ENCODE measurements around the gene PXDN.

The PXDN gene

DNA sequence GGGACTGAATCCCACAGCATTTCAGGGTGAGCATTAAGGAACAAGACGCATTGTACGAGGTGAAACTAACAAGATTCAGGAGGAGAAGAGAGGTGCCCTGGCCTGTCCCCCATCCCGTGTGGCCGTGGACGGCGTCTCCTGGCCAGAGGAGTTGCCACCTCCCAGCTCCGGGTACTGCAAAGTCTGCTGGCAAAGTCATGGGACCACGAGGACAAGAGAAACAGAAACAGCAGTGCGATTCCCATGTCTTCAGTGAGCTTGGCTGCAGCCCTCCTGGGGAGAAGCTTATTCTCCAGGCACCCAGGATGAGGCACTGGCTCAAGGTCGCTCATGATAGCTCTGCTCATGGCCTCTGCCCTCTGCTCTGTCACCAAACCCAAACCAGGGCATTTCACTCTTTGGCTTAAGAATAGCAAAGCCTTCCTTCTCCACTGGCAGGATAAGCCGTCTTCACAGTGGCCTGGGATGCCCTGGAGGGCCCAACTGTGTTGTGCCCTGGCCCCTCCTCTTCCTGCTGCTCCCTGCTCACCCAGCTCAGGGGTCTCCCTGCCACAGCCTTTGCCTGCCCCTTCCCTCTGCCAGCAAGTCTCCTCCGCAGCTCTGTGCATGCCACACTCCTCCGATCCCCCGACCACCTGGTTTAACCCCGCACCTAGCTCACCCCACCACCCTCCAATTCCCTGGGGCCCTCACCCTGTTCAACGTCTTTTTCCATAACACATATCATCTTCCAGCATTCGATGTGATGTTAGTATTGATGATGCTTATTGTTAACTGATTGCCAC lies 144.8 kb downstream of the PXDN start:
- TF ChIP-seq, protein P1, sequence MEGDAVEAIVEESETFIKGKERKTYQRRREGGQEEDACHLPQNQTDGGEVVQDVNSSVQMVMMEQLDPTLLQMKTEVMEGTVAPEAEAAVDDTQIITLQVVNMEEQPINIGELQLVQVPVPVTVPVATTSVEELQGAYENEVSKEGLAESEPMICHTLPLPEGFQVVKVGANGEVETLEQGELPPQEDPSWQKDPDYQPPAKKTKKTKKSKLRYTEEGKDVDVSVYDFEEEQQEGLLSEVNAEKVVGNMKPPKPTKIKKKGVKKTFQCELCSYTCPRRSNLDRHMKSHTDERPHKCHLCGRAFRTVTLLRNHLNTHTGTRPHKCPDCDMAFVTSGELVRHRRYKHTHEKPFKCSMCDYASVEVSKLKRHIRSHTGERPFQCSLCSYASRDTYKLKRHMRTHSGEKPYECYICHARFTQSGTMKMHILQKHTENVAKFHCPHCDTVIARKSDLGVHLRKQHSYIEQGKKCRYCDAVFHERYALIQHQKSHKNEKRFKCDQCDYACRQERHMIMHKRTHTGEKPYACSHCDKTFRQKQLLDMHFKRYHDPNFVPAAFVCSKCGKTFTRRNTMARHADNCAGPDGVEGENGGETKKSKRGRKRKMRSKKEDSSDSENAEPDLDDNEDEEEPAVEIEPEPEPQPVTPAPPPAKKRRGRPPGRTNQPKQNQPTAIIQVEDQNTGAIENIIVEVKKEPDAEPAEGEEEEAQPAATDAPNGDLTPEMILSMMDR (IDR thresholded peaks at IDR 0.05; ENCODE audit: control insufficient read depth, extremely low read depth, insufficient read depth): no peak
- no peak for DNase-seq (ENCODE audit: low read depth)
- H3K4me3 ChIP-seq (ENCODE audit: low read depth, low read length): no peak overlapping the region

DNA sequence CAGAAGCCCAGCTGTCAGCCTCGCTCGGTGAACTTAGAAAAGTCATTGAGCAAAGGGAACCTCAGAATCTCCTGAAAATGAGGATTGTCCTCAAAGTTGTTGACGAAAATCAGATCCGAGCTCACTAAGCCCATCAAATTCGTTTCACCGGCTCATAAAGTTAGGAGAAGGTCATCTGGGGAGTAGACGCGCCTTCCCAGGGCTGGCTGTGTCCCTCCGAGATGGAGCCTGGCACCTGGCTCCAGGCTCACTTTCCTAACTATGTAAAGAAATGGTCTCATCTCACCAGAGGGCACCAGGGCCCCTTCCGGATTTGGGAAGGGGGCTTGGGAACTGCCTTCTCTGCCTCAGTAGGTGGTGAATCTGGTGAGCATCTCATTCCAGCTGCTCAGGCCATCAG lies 145.5 kb downstream of the PXDN start:
- TF ChIP-seq, protein P1 (IDR thresholded peaks at IDR 0.05; ENCODE audit: control insufficient read depth, extremely low read depth, insufficient read depth): no peak
- no peak for DNase-seq (ENCODE audit: low read depth)
- H3K4me3 ChIP-seq (ENCODE audit: low read depth, low read length): no peak overlapping the region

DNA sequence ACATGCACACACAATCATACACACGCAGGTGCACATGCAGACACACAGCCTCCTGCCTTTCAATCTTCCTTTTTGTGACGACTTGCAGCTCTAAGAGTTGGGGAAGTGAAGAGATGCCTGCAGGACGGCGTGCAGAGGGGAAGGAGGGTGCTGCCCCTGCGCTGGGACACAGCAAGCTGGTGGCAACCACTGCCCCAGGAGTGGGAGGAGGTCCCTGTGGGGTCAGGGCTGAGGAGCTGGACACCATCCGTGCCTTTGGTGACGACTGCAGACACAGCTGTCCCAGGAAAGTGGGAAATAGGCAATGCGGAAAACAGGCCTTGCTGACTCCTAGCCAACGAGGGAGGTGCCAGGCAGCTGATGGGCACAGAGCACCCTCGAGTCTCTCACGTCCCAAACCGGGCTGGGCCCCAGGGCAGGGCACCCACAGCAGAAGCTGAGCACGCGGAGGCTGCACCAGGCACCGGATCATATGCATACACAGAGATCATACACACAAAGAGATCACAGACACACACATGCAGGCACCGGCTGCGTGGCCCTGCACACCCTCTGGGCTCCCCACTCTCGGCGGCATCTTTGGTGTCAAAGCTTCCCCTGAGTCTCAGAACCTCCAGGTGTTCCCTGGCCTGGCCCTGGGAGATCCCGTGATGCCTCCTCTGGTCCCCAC lies 146.1 kb downstream of the PXDN start:
- no peak overlapping the region for H3K4me3 ChIP-seq (ENCODE audit: low read depth, low read length)
- TF ChIP-seq, protein P1 (IDR thresholded peaks at IDR 0.05; ENCODE audit: control insufficient read depth, extremely low read depth, insufficient read depth): no peak
- DNase-seq (ENCODE audit: low read depth): no peak

DNA sequence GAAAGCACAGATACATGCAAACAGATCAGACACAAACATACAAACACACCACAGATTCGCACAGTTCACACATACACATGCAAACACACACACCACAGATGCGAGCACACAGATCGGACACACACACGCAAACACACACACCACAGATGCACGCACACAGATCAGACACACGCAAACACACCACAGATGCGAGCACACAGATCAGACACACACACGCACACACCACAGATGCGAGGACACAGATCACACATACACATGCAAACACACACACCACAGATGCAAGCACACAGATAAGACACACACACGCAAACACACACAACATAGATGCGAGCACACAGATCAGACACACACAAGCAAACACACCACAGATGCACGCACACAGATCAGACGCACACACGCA lies 149.0 kb downstream of the PXDN start:
- DNase-seq (ENCODE audit: low read depth): no peak
- no peak overlapping the region for H3K4me3 ChIP-seq (ENCODE audit: low read depth, low read length)
- TF ChIP-seq, protein P1 (IDR thresholded peaks at IDR 0.05; ENCODE audit: control insufficient read depth, extremely low read depth, insufficient read depth): no peak

DNA sequence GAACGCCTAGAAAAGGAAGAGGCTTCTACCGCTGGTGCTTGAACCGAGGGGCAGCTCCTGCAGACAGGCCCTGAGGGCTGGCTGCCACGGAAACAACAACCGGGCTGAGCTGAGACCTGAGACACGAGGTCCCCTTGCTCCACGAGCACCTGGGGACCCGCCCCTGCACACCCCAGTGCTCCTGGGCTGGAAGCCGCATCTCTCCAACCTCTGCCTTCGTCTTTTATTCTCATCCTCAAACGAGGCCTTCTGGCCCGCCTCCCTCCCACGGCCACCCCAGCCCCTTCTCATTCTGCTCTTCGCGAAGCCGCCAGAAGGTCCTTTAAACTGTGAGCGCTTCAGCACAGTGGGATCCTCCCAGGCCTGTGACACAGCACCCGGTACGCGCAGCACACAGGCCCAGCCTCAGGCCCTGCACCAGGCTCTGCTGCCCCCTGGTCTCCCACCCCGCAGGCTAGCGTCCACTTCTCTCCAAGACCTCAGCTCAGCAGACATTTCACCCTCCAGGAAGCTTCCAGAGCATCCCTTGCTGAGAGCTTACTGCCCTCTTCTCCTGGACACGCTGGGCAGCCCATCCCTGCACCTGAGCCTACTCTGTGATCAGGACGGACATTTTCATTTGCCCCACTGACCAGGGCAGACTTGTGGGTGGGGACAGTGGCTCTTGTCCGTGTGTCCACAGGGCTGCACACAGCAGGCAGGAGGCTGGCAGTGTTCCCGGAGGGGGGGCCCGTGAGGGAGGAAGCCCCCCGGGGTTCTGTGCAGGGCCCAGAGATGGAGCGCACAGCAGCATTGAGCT lies 149.7 kb downstream of the PXDN start:
- no peak for DNase-seq (ENCODE audit: low read depth)
- no peak overlapping the region for H3K4me3 ChIP-seq (ENCODE audit: low read depth, low read length)
- TF ChIP-seq, protein P1 (IDR thresholded peaks at IDR 0.05; ENCODE audit: control insufficient read depth, extremely low read depth, insufficient read depth): no peak

DNA sequence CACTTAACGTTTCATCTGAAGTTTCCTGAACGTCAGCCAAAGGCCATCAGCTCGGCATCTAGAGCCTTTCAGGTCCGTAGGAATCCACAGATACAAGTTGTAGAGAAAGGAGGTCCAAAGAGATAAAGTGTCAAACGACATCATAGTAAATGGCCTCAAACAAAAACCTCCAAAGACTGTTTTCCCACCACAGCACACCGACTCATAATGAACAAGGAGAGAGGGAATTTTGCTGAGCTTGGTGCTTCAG lies 150.3 kb downstream of the PXDN start:
- DNase-seq (ENCODE audit: low read depth): no peak
- TF ChIP-seq, protein P1 (IDR thresholded peaks at IDR 0.05; ENCODE audit: control insufficient read depth, extremely low read depth, insufficient read depth): no peak
- no peak overlapping the region for H3K4me3 ChIP-seq (ENCODE audit: low read depth, low read length)
